Measurements from ENCODE around the gene AWAT1. TPM values are rescaled to one million over a fixed set of nuclear protein-coding genes. Genes with fewer than 3 reads are reported as not detected.
"Not testable (repeated sequence)": the region's sequence is repeated elsewhere in the genome, so short reads cannot be mapped to it uniquely, and the experiment has no call there.

AWAT1 gene
- total RNA-seq (not detected), polyA plus RNA-seq (ENCODE audit: insufficient read depth in 1 of 8, insufficient read length in 8 of 8, low replicate concordance in 1 of 8) (under 1 TPM in 1 of 8 donors, not detected in 7; 0.13 TPM)
- long read RNA-seq, donor 1 = 0 reads
- long read RNA-seq, donor 2 = 0 reads
- long read RNA-seq, donor 3 = 0 reads
- long read RNA-seq, donor 4 = 0 reads
- long read RNA-seq, donor 5 = 0 reads
- long read RNA-seq, donor 6 = 0 reads
- long read RNA-seq, donor 7 = 0 reads
- long read RNA-seq, donor 8 = 0 reads
- long read RNA-seq, donor 9 = 0 reads
- long read RNA-seq, donor 10 = 0 reads
- long read RNA-seq, donor 11 = 0 reads

GRCh38 chrX:70234355-70234754, at the start of gene AWAT1:
TSS of gene AWAT1 (plus strand) at chrX:70234655. CDS start at chrX:70234696, 41 bp downstream.
- Histone ChIP-seq H3K9me3 (replicated peaks; ENCODE audit: control insufficient read depth, low read depth, low read length) (no peaks in the 10 kb centered on the region), H3K4me3 (ENCODE audit: low read length) (no peak within 1 kb of the TSS), H3K27ac (ENCODE audit: low read length) (no peak within 1 kb of the TSS), H3K4me1 (ENCODE audit: control insufficient read depth, insufficient read depth, low read length) (no peaks in the 10 kb centered on the region), H3K27me3 (ENCODE audit: control insufficient read depth, insufficient read depth, low read length) (peaks cover 12% of the 10 kb centered on the region), H3K36me3 (ENCODE audit: control insufficient read depth, insufficient read depth, low read length) (no peaks in the 10 kb centered on the region)
- DNase-seq = no peak
- WGBS (ENCODE audit: insufficient coverage) = 57% methylated on average over 1 of the region's 3 CpGs

- no peak for DNase-seq
- H3K4me3 ChIP-seq (ENCODE audit: low read length) = no peak overlapping the region
Observed at GRCh38 chrX:70190225-70190624, 44.2 kb upstream of the AWAT1 start.

GRCh38 chrX:70196961-70197720, 37.3 kb upstream of the AWAT1 start:
- Histone ChIP-seq H3K9me3 (replicated peaks; ENCODE audit: control insufficient read depth, low read depth, low read length) (no peaks in the 10 kb centered on the region), H3K27ac (ENCODE audit: low read length) (no peak overlapping the region), H3K27me3 (ENCODE audit: control insufficient read depth, insufficient read depth, low read length) (peaks cover 17% of the 10 kb centered on the region), H3K4me1 (ENCODE audit: control insufficient read depth, insufficient read depth, low read length) (no peaks in the 10 kb centered on the region), H3K36me3 (ENCODE audit: control insufficient read depth, insufficient read depth, low read length) (no peaks in the 10 kb centered on the region), H3K4me3 (ENCODE audit: low read length) (no peak overlapping the region)
- WGBS (ENCODE audit: insufficient coverage) = 25% methylated on average over 4 of the region's 12 CpGs
- peak; percentile 22 for DNase-seq

More at GRCh38 chrX:70190225-70190624, 44.2 kb upstream of the AWAT1 start:
- peaks cover 8% of the 10 kb centered on the region for H3K27me3 ChIP-seq (ENCODE audit: control insufficient read depth, insufficient read depth, low read length)
- no peak overlapping the region for H3K27ac ChIP-seq (ENCODE audit: low read length)
- H3K36me3 ChIP-seq (ENCODE audit: control insufficient read depth, insufficient read depth, low read length) = no peaks in the 10 kb centered on the region
- H3K4me1 ChIP-seq (ENCODE audit: control insufficient read depth, insufficient read depth, low read length) = no peaks in the 10 kb centered on the region
- peaks cover 4% of the 10 kb centered on the region for H3K9me3 ChIP-seq (replicated peaks; ENCODE audit: control insufficient read depth, low read depth, low read length)

- no peaks in the 10 kb centered on the region for H3K36me3 ChIP-seq (ENCODE audit: control insufficient read depth, insufficient read depth, low read length)
- no peak overlapping the region for H3K27ac ChIP-seq (ENCODE audit: low read length)
- DNase-seq = no peak
- no peaks in the 10 kb centered on the region for H3K4me1 ChIP-seq (ENCODE audit: control insufficient read depth, insufficient read depth, low read length)
- H3K27me3 ChIP-seq (ENCODE audit: control insufficient read depth, insufficient read depth, low read length) = peaks cover 17% of the 10 kb centered on the region
- 67% methylated on average over 3 of the region's 5 CpGs for WGBS (ENCODE audit: insufficient coverage)
- no peaks in the 10 kb centered on the region for H3K9me3 ChIP-seq (replicated peaks; ENCODE audit: control insufficient read depth, low read depth, low read length)
- H3K4me3 ChIP-seq (ENCODE audit: low read length) = no peak overlapping the region
Observed at GRCh38 chrX:70201732-70202131, 32.7 kb upstream of the AWAT1 start.

GRCh38 chrX:70208479-70208878, 26.0 kb upstream of the AWAT1 start:
- Histone ChIP-seq H3K36me3 (ENCODE audit: control insufficient read depth, insufficient read depth, low read length) (no peaks in the 10 kb centered on the region), H3K4me1 (ENCODE audit: control insufficient read depth, insufficient read depth, low read length) (no peaks in the 10 kb centered on the region)

GRCh38 chrX:70209570-70209969, 24.9 kb upstream of the AWAT1 start:
- H3K36me3 ChIP-seq (ENCODE audit: control insufficient read depth, insufficient read depth, low read length); DNase-seq; H3K27ac ChIP-seq (ENCODE audit: low read length); H3K4me3 ChIP-seq (ENCODE audit: low read length); H3K9me3 ChIP-seq (replicated peaks; ENCODE audit: control insufficient read depth, low read depth, low read length); H3K4me1 ChIP-seq (ENCODE audit: control insufficient read depth, insufficient read depth, low read length); H3K27me3 ChIP-seq (ENCODE audit: control insufficient read depth, insufficient read depth, low read length): not testable (repeated sequence)
- WGBS (ENCODE audit: insufficient coverage) = 43% methylated on average over 1 of the region's 6 CpGs

More at GRCh38 chrX:70208479-70208878, 26.0 kb upstream of the AWAT1 start:
- H3K27ac ChIP-seq (ENCODE audit: low read length) = no peak overlapping the region
- no peak for DNase-seq
- H3K27me3 ChIP-seq (ENCODE audit: control insufficient read depth, insufficient read depth, low read length) = no peaks in the 10 kb centered on the region
- H3K4me3 ChIP-seq (ENCODE audit: low read length) = no peak overlapping the region
- no peaks in the 10 kb centered on the region for H3K9me3 ChIP-seq (replicated peaks; ENCODE audit: control insufficient read depth, low read depth, low read length)

- Histone ChIP-seq H3K9me3 (replicated peaks; ENCODE audit: control insufficient read depth, low read depth, low read length) (no peaks in the 10 kb centered on the region), H3K27ac (ENCODE audit: low read length) (no peak overlapping the region)
Observed at GRCh38 chrX:70219938-70220764, 14.3 kb upstream of the AWAT1 start.

GRCh38 chrX:70226048-70226447, 8.4 kb upstream of the AWAT1 start:
- DNase-seq = no peak
- no peak overlapping the region for H3K4me3 ChIP-seq (ENCODE audit: low read length)
- peaks cover 8% of the 10 kb centered on the region for H3K27me3 ChIP-seq (ENCODE audit: control insufficient read depth, insufficient read depth, low read length)
- no peaks in the 10 kb centered on the region for H3K4me1 ChIP-seq (ENCODE audit: control insufficient read depth, insufficient read depth, low read length)
- H3K27ac ChIP-seq (ENCODE audit: low read length) = no peak overlapping the region
- no peaks in the 10 kb centered on the region for H3K9me3 ChIP-seq (replicated peaks; ENCODE audit: control insufficient read depth, low read depth, low read length)
- no peaks in the 10 kb centered on the region for H3K36me3 ChIP-seq (ENCODE audit: control insufficient read depth, insufficient read depth, low read length)

More at GRCh38 chrX:70219938-70220764, 14.3 kb upstream of the AWAT1 start:
- Histone ChIP-seq H3K36me3 (ENCODE audit: control insufficient read depth, insufficient read depth, low read length) (no peaks in the 10 kb centered on the region), H3K4me1 (ENCODE audit: control insufficient read depth, insufficient read depth, low read length) (no peaks in the 10 kb centered on the region), H3K27me3 (ENCODE audit: control insufficient read depth, insufficient read depth, low read length) (peaks cover 11% of the 10 kb centered on the region), H3K4me3 (ENCODE audit: low read length) (no peak overlapping the region)
- DNase-seq = peak; percentile 2
- WGBS (ENCODE audit: insufficient coverage) = 33% methylated on average over 1 of the region's 5 CpGs

- H3K4me3 ChIP-seq (ENCODE audit: low read length) = no peak overlapping the region
- DNase-seq = no peak
- no peak overlapping the region for H3K27ac ChIP-seq (ENCODE audit: low read length)
- H3K9me3 ChIP-seq (replicated peaks; ENCODE audit: control insufficient read depth, low read depth, low read length) = no peaks in the 10 kb centered on the region
- H3K4me1 ChIP-seq (ENCODE audit: control insufficient read depth, insufficient read depth, low read length) = no peaks in the 10 kb centered on the region
- peaks cover 8% of the 10 kb centered on the region for H3K27me3 ChIP-seq (ENCODE audit: control insufficient read depth, insufficient read depth, low read length)
- no peaks in the 10 kb centered on the region for H3K36me3 ChIP-seq (ENCODE audit: control insufficient read depth, insufficient read depth, low read length)
- no CpG with 5 or more reads among the region's 2 CpGs for WGBS (ENCODE audit: insufficient coverage)
Observed at GRCh38 chrX:70226687-70227086, 7.8 kb upstream of the AWAT1 start.

GRCh38 chrX:70231666-70232065, 2.8 kb upstream of the AWAT1 start:
- no peaks in the 10 kb centered on the region for H3K9me3 ChIP-seq (replicated peaks; ENCODE audit: control insufficient read depth, low read depth, low read length)
- 40% methylated on average over 1 of the region's 4 CpGs for WGBS (ENCODE audit: insufficient coverage)
- no peak for DNase-seq
- no peaks in the 10 kb centered on the region for H3K36me3 ChIP-seq (ENCODE audit: control insufficient read depth, insufficient read depth, low read length)
- H3K27ac ChIP-seq (ENCODE audit: low read length) = no peak overlapping the region
- no peak overlapping the region for H3K4me3 ChIP-seq (ENCODE audit: low read length)
- H3K27me3 ChIP-seq (ENCODE audit: control insufficient read depth, insufficient read depth, low read length) = peaks cover 3% of the 10 kb centered on the region
- H3K4me1 ChIP-seq (ENCODE audit: control insufficient read depth, insufficient read depth, low read length) = no peaks in the 10 kb centered on the region
